GM18505 (cell line): ENCODE data around the gene FAM83G.

Source experiments
- ATAC-seq: cut with Tn5 transposase; IDR thresholded peaks from one replicate; pipeline ENCODE4 v1.9.1; 2021; ENCODE audit not compliant: unreplicated experiment
- POLR2A ChIP-seq: IDR thresholded peaks from 4 replicates; pipeline ENCODE4 v1.6.1; 2011; ENCODE audit warnings: borderline replicate concordance; ENCODE audit not compliant: insufficient read depth, insufficient read length; ENCODE audit errors: extremely low read depth

FAM83G gene

GRCh38 chr17:18920911-18921441 is 83.6 kb downstream of the FAM83G start:
- peak; percentile 47 for TF ChIP-seq POLR2A
- peak; percentile 45 for ATAC-seq

- TF ChIP-seq POLR2A, result no peak
- ATAC-seq, result no peak
Measured at GRCh38 chr17:18919963-18920362, 84.6 kb downstream of the FAM83G start.
